Caco-2 (cell line): ENCODE measurements around the gene NELFCD. TPM values are rescaled to one million over a fixed set of nuclear protein-coding genes. Genes with fewer than 3 reads are reported as not detected.
"Not testable (repeated sequence)": the region's sequence is repeated elsewhere in the genome, so short reads cannot be mapped to it uniquely, and the experiment has no call there.

Experiments used
- BruUV-seq: library from RNA; stranded (reverse); fragments of 400-500 nt; replicated peaks from 2 replicates; lab custom pipeline; 2021; lab: Mats Ljungman, UMichigan
- CTCF ChIA-PET: fragments of 300-600 bp; sonication (Branson Sonifier 250); formaldehyde crosslinking; loops from one replicate; lab custom pipeline; 2022; ENCODE audit warnings: antibody characterized with exemption; lab: Charles Lee
- POLR2A ChIA-PET: fragments of 300-600 bp; sonication (Branson Sonifier 250); formaldehyde crosslinking; loops from one replicate; lab custom pipeline; 2022; ENCODE audit warnings: antibody characterized with exemption; lab: Charles Lee
- DNase-seq, 2 experiments: peaks; one replicate each; pipeline versions ENCODE4 v3.0.0 to v3.0.0-alpha.2; 2020 to 2022
- H3K27me3 ChIP-seq: replicated peaks from 2 replicates; pipeline ENCODE4 v1.6.0; 2011; ENCODE audit warnings: low read length; ENCODE audit not compliant: control insufficient read depth, insufficient read depth
- H3K36me3 ChIP-seq: 2 replicates; pipeline ENCODE4 v1.5.1; 2011; ENCODE audit warnings: low read length; ENCODE audit not compliant: control insufficient read depth, insufficient read depth
- H3K4me1 ChIP-seq: fragments of 250-450 bp; sonication (Bioruptor Pico); 2 replicates; pipeline ENCODE4 v1.5.1; 2020; ENCODE audit warnings: mild to moderate bottlenecking
- H3K4me3 ChIP-seq: 2 replicates; pipeline ENCODE4 v1.5.1; 2011; ENCODE audit warnings: low read depth, mild to moderate bottlenecking, control low read depth, low read length
- H3K9me3 ChIP-seq: fragments of 250-450 bp; sonication (Bioruptor Pico); 2 replicates; pipeline ENCODE4 v1.5.1; 2020; ENCODE audit warnings: mild to moderate bottlenecking, moderate library complexity
- H3K27ac Mint-ChIP-seq: one replicate; pipeline ENCODE4 v1.8.0; 2022; ENCODE audit warnings: mixed read lengths; ENCODE audit not compliant: unreplicated experiment
- H3K27me3 Mint-ChIP-seq: one replicate; pipeline ENCODE4 v1.8.0; 2022; ENCODE audit warnings: mixed read lengths; ENCODE audit not compliant: insufficient read depth, unreplicated experiment
- H3K36me3 Mint-ChIP-seq: one replicate; pipeline ENCODE4 v1.8.0; 2022; ENCODE audit warnings: mild to moderate bottlenecking, mixed read lengths; ENCODE audit not compliant: insufficient read depth, unreplicated experiment
- H3K4me1 Mint-ChIP-seq: one replicate; pipeline ENCODE4 v1.8.0; 2022; ENCODE audit warnings: low read depth, mixed read lengths; ENCODE audit not compliant: unreplicated experiment
- H3K4me3 Mint-ChIP-seq: one replicate; pipeline ENCODE4 v1.8.0; 2022; ENCODE audit warnings: mild to moderate bottlenecking, moderate library complexity, mixed read lengths; ENCODE audit not compliant: unreplicated experiment
- H3K9me3 Mint-ChIP-seq: one replicate; pipeline ENCODE4 v1.8.0; 2022; ENCODE audit warnings: mixed read lengths; ENCODE audit not compliant: unreplicated experiment
- CTCF ChIP-seq, 2 experiments: fragments of 200-600 bp in 1 of 2; IDR thresholded peaks; 1 replicate in 1 of 2; 2 replicates in 1 of 2; pipeline versions ENCODE4 v1.5.1 to v1.8.0; 2011 to 2022; ENCODE audit warnings: antibody characterized with exemption in 1 of 2, control low read depth in 1 of 2, inconsistent platforms in 1 of 2, low read depth in 1 of 2, low read length in 1 of 2, mild to moderate bottlenecking in 1 of 2, moderate library complexity in 1 of 2; ENCODE audit not compliant: insufficient read depth in 1 of 2, severe bottlenecking in 1 of 2, unreplicated experiment in 1 of 2
- intact Hi-C: fragments of 100-400 bp; cut with micrococcal nuclease; formaldehyde crosslinking; loops from one replicate; pipeline ENCODE4 v1.10.0; 2022; ENCODE audit not compliant: unreplicated experiment
- total RNA-seq: library from RNA; stranded (reverse); gene quantifications from 2 replicates; pipeline ENCODE4 v1.2.3, GENCODE V29; 2022

The NELFCD gene
- total RNA-seq, 1 experiment from 2014 or later = 230 TPM

GRCh38 chr20:58944610-58945009 is 36.4 kb upstream of the NELFCD start:
- Mint-ChIP-seq H3K36me3 (no peaks in the 10 kb centered on the region), H3K9me3 (no peaks in the 10 kb centered on the region), H3K4me3 (no peak overlapping the region), H3K27ac (peak overlapping the region; percentile 1), H3K27me3 (peaks cover 17% of the 10 kb centered on the region), H3K4me1 (peaks cover 10% of the 10 kb centered on the region)
- no peak for DNase-seq
- H3K4me1 ChIP-seq = peaks cover 10% of the 10 kb centered on the region
- no peak overlapping the region for H3K4me3 ChIP-seq
- POLR2A ChIA-PET = no interaction called here
- BruUV-seq = no TSS peak
- H3K27me3 ChIP-seq = no peaks in the 10 kb centered on the region
- CTCF ChIA-PET = no interaction called here
- intact Hi-C loops = no loop called here
- no peak for TF ChIP-seq CTCF (IDR thresholded peaks at IDR 0.05; ENCODE audit: insufficient read depth in 1 of 2, low read depth in 1 of 2, low read length in 1 of 2, severe bottlenecking in 1 of 2, unreplicated experiment in 1 of 2)
- H3K36me3 ChIP-seq = no peaks in the 10 kb centered on the region
- H3K9me3 ChIP-seq = no peaks in the 10 kb centered on the region

- H3K4me3 Mint-ChIP-seq = no peak overlapping the region
- no peaks in the 10 kb centered on the region for H3K27me3 ChIP-seq
- ChIA-PET CTCF (no interaction called here), POLR2A (interaction anchor here (0.6 kb wide), 1 partner anchor 638 kb away, joined by 6 read pairs; no protein-coding TSS in a partner anchor)
- BruUV-seq = no TSS peak
- H3K36me3 ChIP-seq = no peaks in the 10 kb centered on the region
- DNase-seq = no peak
- TF ChIP-seq CTCF (IDR thresholded peaks at IDR 0.05; ENCODE audit: insufficient read depth in 1 of 2, low read depth in 1 of 2, low read length in 1 of 2, severe bottlenecking in 1 of 2, unreplicated experiment in 1 of 2) = no peak
- H3K4me1 ChIP-seq = peaks cover 10% of the 10 kb centered on the region
- H3K9me3 ChIP-seq = no peaks in the 10 kb centered on the region
- H3K27me3 Mint-ChIP-seq = peaks cover 20% of the 10 kb centered on the region
- H3K36me3 Mint-ChIP-seq = no peaks in the 10 kb centered on the region
- peaks cover 10% of the 10 kb centered on the region for H3K4me1 Mint-ChIP-seq
- no peak overlapping the region for H3K4me3 ChIP-seq
- intact Hi-C loops = no loop called here
- H3K9me3 Mint-ChIP-seq = no peaks in the 10 kb centered on the region
- H3K27ac Mint-ChIP-seq = no peak overlapping the region
These were observed 35.0 kb upstream of the NELFCD start for GRCh38 chr20:58945965-58946631.

GRCh38 chr20:58947797-58948388 is 33.2 kb upstream of the NELFCD start:
- H3K27me3 Mint-ChIP-seq = peaks cover 27% of the 10 kb centered on the region
- intact Hi-C loops, H3K27me3 ChIP-seq, CTCF ChIA-PET, H3K9me3 Mint-ChIP-seq, H3K36me3 Mint-ChIP-seq, DNase-seq, POLR2A ChIA-PET, H3K36me3 ChIP-seq, H3K4me3 ChIP-seq, H3K9me3 ChIP-seq, H3K27ac Mint-ChIP-seq, H3K4me3 Mint-ChIP-seq, H3K4me1 Mint-ChIP-seq, BruUV-seq, H3K4me1 ChIP-seq: not testable (repeated sequence)
